HG02885 (cell line): Measurements from ENCODE around the gene NHLRC3.
"Not testable (repeated sequence)": the region's sequence is repeated elsewhere in the genome, so short reads cannot be mapped to it uniquely, and the experiment has no call there.

Experiments
- ATAC-seq: cut with Tn5 transposase; IDR thresholded peaks from one replicate; pipeline ENCODE4 v1.9.1; 2021; ENCODE audit warnings: mild to moderate bottlenecking; ENCODE audit not compliant: unreplicated experiment, poor library complexity

The NHLRC3 gene

DNA sequence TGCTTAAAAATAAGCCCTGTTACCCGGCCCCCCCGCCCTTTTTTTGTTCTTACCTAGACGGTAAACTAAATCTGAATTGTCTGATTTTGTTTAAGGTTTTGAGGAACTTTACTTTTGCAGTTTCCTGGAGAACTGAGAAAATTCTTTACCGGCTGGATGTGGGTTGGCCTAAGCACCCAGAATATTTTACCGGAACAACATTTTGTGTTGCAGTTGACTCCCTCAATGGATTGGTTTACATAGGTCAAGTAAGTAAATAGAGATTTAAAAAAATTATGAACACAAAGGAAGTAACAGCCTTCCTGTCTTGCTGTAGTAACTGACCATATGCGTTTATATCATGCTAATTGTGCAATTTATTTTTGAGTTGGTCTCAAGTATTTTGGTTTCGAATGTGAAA, 785 bp downstream of the NHLRC3 start:
- no peak for ATAC-seq

DNA sequence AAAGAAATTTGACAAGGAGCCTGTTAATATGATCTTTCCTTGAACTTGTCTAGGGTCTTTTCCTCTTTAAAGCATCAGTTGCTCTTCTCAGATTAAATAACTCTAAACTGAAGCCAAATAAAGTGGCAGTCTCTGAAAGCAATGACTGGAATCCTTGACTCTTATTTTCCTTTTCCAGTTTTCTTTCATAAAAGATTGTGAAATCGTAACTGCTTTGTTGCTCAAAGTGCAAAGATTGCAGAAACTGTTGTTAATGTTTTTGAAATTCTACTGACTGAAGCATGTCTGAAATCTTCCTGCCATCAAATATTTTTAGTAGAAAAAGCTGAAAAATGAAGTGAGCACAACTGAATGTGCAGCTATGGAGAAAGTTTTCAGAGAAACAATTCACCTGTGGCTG, 1.9 kb downstream of the NHLRC3 start:
- no peak for ATAC-seq

DNA sequence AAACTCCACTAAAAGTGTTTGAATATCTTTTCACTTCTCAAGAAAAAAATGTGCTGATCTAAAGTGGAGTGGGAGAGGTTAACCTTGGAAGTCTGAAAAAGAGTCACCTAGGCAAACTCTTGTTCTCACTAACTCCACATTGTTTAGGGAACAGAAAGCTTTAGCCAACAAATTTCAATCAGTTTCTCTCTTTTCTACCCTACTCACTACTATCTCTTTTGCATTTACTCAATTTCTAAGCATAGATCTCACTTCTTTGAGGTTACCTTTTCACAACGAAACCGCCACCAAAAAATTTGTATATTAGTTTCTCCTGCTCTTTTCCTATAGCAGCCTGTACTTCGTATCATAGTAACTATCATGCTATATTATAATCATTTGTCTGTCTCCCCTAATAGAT, 6.3 kb downstream of the NHLRC3 start:
- peak; percentile 88 for ATAC-seq

DNA sequence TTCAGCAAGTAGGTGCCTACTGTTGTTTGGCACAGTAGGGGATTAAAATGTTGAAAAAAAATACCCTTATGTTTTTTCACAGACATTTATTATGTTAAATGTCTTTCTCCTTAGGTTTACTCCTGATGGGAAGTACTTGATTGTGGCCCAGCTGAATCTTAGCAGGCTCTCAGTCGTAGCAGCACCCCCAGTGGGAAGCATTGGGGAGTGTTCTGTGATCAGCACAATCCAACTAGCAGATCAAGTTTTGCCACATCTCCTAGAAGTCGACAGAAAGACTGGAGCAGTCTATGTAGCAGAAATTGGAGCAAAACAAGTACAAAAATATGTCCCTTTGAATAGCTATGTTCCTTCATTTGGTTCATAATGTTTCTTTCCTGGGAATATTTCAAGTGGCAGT, 9.3 kb downstream of the NHLRC3 start:
- ATAC-seq: no peak

DNA sequence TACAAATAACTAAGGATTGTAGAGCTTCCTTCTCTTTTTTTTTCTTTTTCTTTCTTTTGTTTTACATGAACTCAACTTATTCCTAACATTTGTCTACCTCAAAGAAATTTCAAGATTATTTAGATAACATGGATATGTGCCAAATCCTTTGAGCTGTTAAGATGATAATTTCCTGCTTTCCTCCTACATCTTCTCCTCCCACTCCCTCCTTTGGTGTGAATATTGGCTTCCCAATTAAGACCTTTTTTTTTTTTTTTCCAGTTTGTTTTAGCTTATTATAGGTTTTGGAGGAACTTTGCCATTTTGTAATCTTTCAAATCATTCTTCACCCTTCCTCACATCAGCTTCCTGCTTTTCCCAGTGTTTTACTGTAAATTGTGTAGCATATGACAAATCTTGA, 10.6 kb downstream of the NHLRC3 start:
- ATAC-seq: no peak

DNA sequence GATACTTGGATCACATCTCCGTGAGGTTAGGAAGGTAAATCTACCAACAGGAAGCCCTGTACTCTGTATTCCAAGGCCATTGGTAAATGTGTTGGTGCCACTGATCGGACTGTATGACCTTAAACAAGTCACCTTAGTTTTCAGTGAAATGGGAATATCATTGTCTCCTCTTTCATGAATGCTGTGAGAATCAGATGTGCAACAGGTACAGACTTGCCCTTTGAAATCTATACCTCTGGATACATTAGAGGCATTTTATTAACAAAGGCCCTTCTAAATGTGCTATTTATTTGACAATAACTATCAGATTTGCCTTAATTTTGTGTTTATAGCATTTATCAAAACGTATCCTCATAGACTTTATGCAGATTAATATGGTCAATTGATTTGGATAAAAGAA, 11.0 kb downstream of the NHLRC3 start:
- ATAC-seq: no peak

DNA sequence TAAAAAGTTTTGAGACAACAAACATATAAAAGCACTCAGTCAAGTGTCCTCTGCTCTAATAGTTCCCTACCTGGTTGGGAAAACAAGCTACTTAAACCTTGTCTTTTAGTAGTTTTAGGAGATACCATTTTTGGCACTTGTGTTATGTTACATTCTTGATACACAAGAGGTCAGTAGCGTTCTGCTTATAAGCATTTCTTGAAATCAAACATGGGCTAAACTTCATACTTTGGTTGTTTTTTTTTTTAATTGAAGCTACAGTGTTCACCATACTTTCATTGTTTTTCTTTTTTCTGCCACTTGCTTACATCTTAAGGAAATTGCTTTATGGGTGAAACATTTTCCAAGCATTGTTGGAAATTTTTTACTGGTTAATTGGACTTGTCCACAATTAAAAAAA, 12.9 kb downstream of the NHLRC3 start:
- ATAC-seq: peak; percentile 54

DNA sequence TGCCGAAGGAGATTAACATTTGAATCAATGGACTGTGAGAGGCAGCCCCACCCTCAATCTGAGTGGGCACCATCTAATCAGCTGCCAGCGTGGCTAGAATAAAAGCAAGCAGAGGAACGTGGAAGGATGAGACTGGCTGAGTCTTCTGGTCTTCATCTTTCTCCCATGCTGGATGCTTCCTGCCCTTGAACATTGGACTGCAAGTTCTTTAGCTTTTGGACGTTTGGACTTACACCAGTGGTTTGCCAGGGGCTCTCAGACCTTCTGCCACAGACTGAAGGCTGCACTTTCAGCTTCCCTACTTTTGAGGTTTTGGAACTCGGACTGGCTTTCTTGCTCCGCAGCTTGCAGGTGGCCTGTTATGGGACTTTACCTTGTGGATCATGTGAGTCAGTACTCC, 14.7 kb downstream of the NHLRC3 start:
- no peak for ATAC-seq

DNA sequence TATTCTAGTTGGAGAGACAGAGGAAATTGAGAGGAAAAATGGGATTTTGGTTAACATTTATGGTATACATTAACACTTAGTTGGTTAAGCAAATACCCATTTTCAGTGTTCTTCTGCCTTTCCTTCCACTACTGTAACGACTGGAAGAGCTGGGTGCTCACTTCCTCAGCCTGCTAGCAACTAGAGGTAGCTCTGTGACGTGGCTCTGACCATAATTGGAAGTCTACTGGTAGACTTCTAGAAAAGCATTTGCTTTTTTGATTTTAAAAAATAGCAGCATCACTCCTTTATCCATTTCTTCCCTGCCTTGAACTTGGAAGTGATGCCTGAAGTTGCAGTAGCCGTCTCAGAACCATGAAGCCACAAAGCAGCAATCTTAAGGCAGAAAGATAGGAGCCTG, 15.9 kb downstream of the NHLRC3 start:
- ATAC-seq: peak; percentile 67

DNA sequence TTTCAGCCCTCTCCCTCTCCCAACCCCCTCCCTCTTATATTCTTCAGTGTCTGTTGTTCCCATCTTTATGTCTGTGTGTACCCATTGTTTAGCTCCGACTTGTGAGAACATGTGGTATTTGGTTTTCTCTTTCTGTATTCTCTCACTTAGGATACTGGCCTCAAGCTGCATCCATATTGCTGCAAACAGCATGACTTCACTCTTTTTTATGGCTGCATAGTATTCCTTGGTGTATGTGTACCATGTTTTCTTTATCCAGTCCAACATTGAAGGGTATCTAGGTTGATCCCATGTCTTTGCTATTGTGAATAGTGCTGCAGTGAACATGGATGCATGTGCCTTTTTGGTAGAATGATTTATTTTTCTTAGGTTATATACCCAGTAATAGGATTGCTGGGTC, 17.8 kb downstream of the NHLRC3 start:
- no peak for ATAC-seq

DNA sequence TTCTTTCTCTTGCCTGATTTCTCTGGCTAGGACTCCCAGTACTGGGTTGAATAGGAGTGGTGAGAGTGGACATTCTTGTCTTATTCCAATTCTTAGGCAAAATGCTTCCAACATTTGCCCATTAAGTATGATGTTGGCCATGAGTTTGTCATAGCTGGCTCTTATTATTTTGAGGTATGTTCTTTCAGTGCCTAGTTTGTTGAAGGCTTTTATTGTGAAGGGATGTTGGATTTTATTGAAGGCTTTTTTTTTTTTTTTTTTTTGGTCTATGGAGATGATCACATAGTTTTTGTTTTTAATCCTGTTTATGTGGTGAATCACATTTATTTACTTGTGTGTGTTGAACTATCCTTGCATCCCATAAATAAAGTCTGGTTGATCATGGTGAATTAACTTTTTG, 19.8 kb downstream of the NHLRC3 start:
- ATAC-seq: no peak

DNA sequence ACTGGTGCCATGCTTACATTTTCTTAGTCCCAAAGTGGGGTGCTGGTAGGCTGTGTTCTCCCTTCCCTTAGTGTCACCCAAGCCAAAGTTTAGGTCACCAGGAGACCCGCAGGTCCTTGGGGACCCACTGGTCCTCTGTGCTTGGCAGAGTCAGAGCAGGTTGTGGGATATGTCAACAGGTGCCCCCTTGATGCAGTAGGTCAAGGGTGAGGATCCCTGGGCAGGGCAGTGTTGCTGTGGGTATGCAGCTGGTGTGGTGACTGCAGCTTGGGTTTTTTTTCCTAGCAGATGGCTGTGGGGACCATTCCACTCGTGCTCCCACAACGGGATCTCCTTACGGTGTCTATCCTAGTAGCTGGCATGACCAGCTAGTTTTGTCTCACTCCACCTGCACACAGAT, 23.7 kb downstream of the NHLRC3 start:
- ATAC-seq: no peak

DNA sequence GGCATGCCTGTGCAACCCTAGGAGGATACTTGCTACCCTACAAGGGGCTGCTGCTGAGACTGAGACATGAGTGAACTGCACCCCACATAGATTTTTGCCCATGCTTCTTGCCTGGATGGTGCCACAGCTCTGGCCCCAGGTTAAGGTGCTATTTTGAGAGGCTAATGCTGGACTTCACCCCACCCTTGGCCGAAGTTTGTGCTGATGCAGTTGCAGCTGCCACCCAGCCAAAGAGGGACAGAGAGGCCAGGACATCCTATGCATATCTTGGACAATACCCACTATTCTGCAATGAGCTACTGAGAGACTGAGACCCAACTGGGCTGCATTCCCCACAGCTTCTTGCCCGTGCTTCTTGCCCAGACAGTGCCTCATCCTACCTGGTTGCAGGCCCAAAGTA, 34.6 kb downstream of the NHLRC3 start:
- ATAC-seq: no peak

DNA sequence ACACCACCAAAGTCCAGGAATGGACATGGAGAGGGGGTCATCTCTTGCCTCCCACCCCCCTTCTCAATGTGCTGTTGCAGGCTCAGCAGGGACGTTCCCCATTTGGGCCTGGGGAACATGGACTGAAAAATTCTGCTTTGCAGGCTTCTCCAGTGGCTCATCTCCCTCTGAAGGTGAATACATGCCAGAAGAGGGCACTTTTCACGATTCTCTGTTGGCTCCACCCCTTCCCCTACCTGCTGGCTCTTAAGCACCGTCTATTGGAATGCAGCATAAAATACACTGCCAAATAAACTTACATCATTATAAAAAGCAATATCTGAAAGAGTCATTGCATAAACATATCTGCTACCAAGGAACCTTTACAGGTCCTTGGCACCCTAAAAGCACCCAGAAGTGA, 35.7 kb downstream of the NHLRC3 start:
- ATAC-seq: no peak

DNA sequence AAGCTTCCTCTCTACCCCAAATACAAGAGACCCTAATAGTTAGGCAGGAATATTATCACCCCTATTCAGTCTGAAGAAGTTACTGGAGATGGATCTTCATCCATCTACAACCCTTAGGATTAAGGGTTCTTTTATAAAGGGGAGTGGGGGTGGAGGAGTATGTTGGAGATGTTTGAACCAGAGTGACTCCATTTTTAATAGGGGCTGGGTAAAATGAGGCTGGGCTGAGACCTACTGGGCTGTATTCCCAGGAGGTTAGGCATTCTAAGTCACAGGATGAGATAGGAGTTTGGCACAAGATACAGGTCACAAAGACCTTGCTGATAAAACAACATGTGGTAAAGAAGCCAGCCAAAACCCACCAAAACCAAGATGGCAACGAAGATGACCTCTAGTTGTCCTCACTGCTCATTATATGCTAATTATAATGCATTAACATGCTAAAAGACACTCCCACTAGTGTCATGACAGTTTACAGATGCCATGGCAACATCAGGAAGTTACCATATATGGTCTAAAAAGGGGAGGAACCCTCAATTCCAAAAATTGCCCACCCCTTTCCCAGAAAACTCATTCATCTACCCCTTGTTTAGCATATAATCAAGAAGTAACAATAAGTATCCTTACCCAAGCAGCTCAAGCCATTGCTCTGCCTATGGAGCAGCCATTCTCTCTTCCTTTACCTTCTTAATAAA, 48.1 kb downstream of the NHLRC3 start:
- not testable (repeated sequence) for ATAC-seq

DNA sequence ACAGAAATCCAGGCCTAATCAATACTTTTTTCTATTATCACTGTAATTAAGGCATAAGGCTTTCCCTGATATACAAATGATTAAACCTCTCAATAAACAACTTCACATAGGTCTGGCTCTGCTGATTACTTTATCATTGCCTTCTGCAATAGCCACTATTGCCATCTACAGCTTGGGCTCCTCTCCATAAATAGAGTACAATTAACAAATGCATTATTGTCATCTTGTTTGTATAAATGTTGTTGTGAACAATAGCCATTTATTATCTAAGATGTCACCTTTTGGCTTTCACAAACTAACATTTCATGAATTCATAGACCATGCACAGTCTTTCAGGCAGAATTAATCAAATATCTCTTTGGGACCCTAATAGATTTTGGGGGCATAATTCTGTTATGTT, 53.3 kb downstream of the NHLRC3 start:
- no peak for ATAC-seq

DNA sequence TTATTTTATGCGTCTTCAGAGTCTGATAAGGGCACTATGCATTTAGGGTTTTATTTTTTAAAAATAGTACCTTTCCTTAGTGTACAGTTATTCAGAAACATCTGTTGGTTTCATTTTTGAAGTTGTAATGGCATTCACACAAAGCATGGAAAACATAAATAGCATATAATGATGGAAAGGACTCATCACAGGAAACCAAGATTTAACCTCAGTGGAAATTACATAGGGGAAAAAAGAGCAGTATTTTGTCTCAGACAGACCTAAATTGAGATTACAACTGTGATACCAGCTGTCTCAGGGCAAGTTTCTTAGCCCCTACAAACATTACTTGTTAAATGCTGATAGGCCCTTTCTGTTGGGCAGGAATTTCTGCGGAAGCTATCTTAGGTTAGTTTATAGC, 57.2 kb downstream of the NHLRC3 start:
- peak; percentile 81 for ATAC-seq

DNA sequence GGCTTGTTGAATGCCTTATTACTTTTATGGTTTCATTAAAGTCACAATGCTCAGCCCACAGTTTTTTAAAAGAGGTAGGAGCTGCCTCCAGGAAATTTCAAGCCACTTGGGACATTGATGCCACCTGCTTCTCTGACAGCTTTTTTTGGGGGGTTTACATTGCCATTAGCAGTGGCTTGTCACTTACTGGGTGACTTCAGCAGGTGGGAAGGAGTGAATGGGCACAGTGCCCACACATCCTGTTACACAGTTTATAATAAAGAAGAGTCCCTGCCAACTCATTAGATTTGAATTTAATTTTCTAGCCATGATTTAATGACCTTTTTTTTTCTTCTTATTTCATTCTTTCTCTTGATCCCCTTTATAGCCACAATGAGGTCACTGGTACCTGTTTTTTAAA, 61.0 kb downstream of the NHLRC3 start:
- ATAC-seq: no peak
